MCF 10A (cell line): Measurements from ENCODE around the gene HILPDA. TPM values are rescaled to one million over a fixed set of nuclear protein-coding genes. Genes with fewer than 3 reads are reported as not detected.
A peak's percentile ranks its signal among the peaks of the same experiment; 100 is the strongest.

Source experiments
- BruUV-seq: library from RNA; stranded (reverse); fragments of 400-500 nt; replicated peaks from 2 replicates; lab custom pipeline; 2021; lab: Mats Ljungman, UMichigan
- CTCF ChIA-PET: fragments of 300-600 bp; sonication (Branson Sonifier 250); formaldehyde crosslinking; extraction: SDS; loops from one replicate; lab custom pipeline; 2021; ENCODE audit warnings: antibody characterized with exemption, inconsistent platforms; lab: Yijun Ruan, JAX
- POLR2A ChIA-PET: fragments of 300-600, 350-650 bp; sonication (Branson Sonifier 250); formaldehyde crosslinking; extraction: SDS; loops from one replicate; lab custom pipeline; 2020; ENCODE audit warnings: antibody characterized with exemption, inconsistent platforms; lab: Yijun Ruan, JAX
- DNase-seq: peaks from one replicate; pipeline ENCODE4 v3.0.0-alpha.2; 2018; ENCODE audit not compliant: unreplicated experiment
- H3K27ac Mint-ChIP-seq: one replicate; pipeline ENCODE4 v1.8.0; 2022; ENCODE audit warnings: mild to moderate bottlenecking, low read depth, mixed read lengths; ENCODE audit not compliant: unreplicated experiment
- H3K27me3 Mint-ChIP-seq: one replicate; pipeline ENCODE4 v1.8.0; 2022; ENCODE audit warnings: mixed read lengths; ENCODE audit not compliant: insufficient read depth, unreplicated experiment
- H3K36me3 Mint-ChIP-seq: one replicate; pipeline ENCODE4 v1.8.0; 2022; ENCODE audit warnings: mild to moderate bottlenecking, moderate library complexity, mixed read lengths; ENCODE audit not compliant: insufficient read depth, unreplicated experiment
- H3K4me1 Mint-ChIP-seq: one replicate; pipeline ENCODE4 v1.8.0; 2022; ENCODE audit warnings: mixed read lengths; ENCODE audit not compliant: insufficient read depth, unreplicated experiment
- H3K4me3 Mint-ChIP-seq: one replicate; pipeline ENCODE4 v1.8.0; 2022; ENCODE audit warnings: mild to moderate bottlenecking, moderate library complexity, mixed read lengths; ENCODE audit not compliant: unreplicated experiment
- H3K9me3 Mint-ChIP-seq: one replicate; pipeline ENCODE4 v1.8.0; 2022; ENCODE audit warnings: mixed read lengths; ENCODE audit not compliant: unreplicated experiment
- intact Hi-C: fragments of 100-400 bp; cut with micrococcal nuclease; formaldehyde crosslinking; loops from 2 replicates; pipeline ENCODE4 v1.14.1; 2022
- total RNA-seq: library from RNA; stranded (reverse); gene quantifications from 2 replicates; pipeline ENCODE4 v1.2.3, GENCODE V29; 2022
- TF ChIP-seq, protein P1 (sequence below): fragments of 200-600 bp; IDR thresholded peaks from one replicate; pipeline ENCODE4 v1.8.0; 2022; ENCODE audit warnings: antibody characterized with exemption, mild to moderate bottlenecking; ENCODE audit not compliant: unreplicated experiment

HILPDA gene
- total RNA-seq, 1 experiment from 2014 or later: 8.3 TPM

DNA sequence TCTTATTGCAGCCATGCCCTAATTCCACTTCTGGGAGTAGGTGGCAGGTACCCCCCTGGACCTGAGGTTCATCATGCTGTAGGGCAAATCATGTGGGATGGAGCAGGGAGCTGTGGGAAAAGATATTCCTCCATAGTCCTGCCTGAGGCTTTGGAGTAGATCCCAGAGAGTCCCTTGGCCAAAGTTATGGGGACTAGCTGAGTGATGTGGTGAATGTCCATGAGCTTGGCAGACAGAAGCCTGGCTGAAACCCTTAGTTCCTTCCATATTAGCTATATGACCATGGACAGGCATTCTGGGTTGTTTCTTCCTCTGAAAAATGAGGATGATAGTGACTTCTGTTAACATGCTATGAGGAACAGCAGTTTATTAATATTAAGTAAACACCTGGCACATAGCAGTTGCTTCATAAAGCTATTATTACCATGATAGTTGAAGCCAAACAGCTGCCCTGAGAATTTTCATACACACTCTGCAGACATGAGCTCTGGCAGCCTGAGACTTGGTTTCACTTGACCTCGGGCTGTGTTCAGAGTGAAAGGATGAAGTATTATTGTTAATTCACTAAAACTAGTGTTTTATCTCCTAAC lies 30.9 kb upstream of the HILPDA start:
- H3K27me3 Mint-ChIP-seq: no peaks in the 10 kb centered on the region
- intact Hi-C loops: loop anchor here (1.0 to 5.0 kb wide), 3 partner anchors 26 to 458 kb away; no protein-coding TSS in a partner anchor
- no TSS peak for BruUV-seq

DNA sequence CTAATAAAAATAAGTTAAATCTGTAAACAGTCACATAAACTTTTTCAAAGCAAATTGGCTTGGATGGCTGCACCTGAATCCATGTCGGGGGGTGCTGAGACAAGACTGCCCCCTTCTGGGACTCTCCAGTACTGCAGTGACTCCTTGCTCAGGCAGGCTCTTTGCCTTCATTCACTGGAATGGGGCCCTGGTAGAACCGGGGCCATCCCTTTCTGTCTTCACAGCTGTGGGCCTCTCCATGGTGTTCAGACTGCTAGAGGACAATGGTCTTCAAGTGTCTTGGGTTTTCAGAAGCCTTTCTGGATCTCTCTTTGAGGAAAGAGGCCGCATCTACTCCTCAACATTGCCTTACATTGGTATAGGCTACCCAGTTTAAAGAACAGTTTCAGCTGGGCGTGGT lies 29.8 kb upstream of the HILPDA start:
- no peaks in the 10 kb centered on the region for H3K27me3 Mint-ChIP-seq
- intact Hi-C loops: loop anchor here (1.0 to 5.0 kb wide), 3 partner anchors 28 to 456 kb away; no protein-coding TSS in a partner anchor
- H3K4me3 Mint-ChIP-seq: no peak overlapping the region
- TF ChIP-seq, protein P1, sequence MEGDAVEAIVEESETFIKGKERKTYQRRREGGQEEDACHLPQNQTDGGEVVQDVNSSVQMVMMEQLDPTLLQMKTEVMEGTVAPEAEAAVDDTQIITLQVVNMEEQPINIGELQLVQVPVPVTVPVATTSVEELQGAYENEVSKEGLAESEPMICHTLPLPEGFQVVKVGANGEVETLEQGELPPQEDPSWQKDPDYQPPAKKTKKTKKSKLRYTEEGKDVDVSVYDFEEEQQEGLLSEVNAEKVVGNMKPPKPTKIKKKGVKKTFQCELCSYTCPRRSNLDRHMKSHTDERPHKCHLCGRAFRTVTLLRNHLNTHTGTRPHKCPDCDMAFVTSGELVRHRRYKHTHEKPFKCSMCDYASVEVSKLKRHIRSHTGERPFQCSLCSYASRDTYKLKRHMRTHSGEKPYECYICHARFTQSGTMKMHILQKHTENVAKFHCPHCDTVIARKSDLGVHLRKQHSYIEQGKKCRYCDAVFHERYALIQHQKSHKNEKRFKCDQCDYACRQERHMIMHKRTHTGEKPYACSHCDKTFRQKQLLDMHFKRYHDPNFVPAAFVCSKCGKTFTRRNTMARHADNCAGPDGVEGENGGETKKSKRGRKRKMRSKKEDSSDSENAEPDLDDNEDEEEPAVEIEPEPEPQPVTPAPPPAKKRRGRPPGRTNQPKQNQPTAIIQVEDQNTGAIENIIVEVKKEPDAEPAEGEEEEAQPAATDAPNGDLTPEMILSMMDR: peak; percentile 95
- peak; percentile 75 for DNase-seq
- POLR2A ChIA-PET: interaction anchor here (0.6 to 1.2 kb wide), 2 partner anchors 15 to 102 kb away, joined by 3 read pairs; no protein-coding TSS in a partner anchor
- no peak overlapping the region for H3K27ac Mint-ChIP-seq
- H3K4me1 Mint-ChIP-seq: peaks cover 11% of the 10 kb centered on the region
- no peaks in the 10 kb centered on the region for H3K9me3 Mint-ChIP-seq
- no peaks in the 10 kb centered on the region for H3K36me3 Mint-ChIP-seq
- CTCF ChIA-PET: interaction anchor here (0.6 to 14.8 kb wide), 29 partner anchors 11 to 1811 kb away, joined by 3 to 269 read pairs (median 7); partner anchors contain the start of genes HILPDA, IMPDH1 and RBM28
- BruUV-seq: no TSS peak

More for the DNA sequence above, 30.9 kb upstream of the HILPDA start:
- H3K4me1 Mint-ChIP-seq: peaks cover 11% of the 10 kb centered on the region
- H3K36me3 Mint-ChIP-seq: no peaks in the 10 kb centered on the region
- no peaks in the 10 kb centered on the region for H3K9me3 Mint-ChIP-seq
- no peak overlapping the region for H3K4me3 Mint-ChIP-seq
- no peak overlapping the region for H3K27ac Mint-ChIP-seq
- DNase-seq: no peak
- TF ChIP-seq, protein P1: no peak
- ChIA-PET CTCF (interaction anchor here (0.6 to 14.8 kb wide), 22 partner anchors 10 to 667 kb away, joined by 3 to 269 read pairs (median 10); partner anchors contain the start of genes HILPDA, IMPDH1 and RBM28), POLR2A (interaction anchor here (1.2 kb wide), 1 partner anchor 14 kb away, joined by 3 read pairs; no protein-coding TSS in a partner anchor)

DNA sequence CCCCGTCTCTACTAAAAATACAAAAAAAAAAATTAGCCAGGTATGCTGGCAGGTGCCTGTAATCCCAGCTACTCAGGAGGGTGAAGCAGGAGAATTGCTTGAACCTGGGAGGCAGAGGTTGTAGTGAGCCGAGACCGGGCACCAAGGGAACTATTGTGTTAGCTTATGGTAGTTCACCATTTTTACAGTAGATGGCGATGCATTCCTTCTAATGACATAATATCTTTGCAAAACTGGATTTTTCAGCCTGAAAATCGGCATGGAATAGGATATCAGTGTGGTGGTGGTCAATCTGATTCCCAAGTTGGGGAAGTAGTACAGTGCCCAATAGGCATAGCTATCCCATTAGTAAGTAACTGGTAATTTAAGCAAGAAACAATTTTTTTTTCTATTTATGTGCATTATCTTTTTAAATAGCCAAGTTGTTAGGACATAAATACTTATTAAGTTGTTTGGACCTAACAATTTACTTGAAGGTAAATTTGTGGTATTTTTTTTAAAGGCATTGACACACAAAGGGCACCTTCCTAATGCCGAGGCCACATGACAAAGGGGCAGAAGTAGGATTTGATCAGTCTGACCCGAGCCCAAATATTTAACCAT lies 28.3 kb upstream of the HILPDA start:
- BruUV-seq: no TSS peak
- ChIA-PET CTCF (interaction anchor here (0.6 to 14.8 kb wide), 27 partner anchors 12 to 461 kb away, joined by 3 to 269 read pairs (median 7); partner anchors contain the start of genes HILPDA, IMPDH1 and RBM28), POLR2A (interaction anchor here (0.6 to 1.8 kb wide), 9 partner anchors 12 to 48 kb away, joined by 3 to 9 read pairs (median 4); partner anchors contain the start of genes HILPDA and IMPDH1)
- Mint-ChIP-seq H3K9me3 (no peaks in the 10 kb centered on the region), H3K4me3 (no peak overlapping the region), H3K27ac (no peak overlapping the region), H3K4me1 (peaks cover 11% of the 10 kb centered on the region), H3K27me3 (no peaks in the 10 kb centered on the region), H3K36me3 (no peaks in the 10 kb centered on the region)
- DNase-seq: peak; percentile 67
- TF ChIP-seq, protein P1: peak; percentile 72
- intact Hi-C loops: loop anchor here (1.0 to 5.0 kb wide), 2 partner anchors 32 to 455 kb away; no protein-coding TSS in a partner anchor

DNA sequence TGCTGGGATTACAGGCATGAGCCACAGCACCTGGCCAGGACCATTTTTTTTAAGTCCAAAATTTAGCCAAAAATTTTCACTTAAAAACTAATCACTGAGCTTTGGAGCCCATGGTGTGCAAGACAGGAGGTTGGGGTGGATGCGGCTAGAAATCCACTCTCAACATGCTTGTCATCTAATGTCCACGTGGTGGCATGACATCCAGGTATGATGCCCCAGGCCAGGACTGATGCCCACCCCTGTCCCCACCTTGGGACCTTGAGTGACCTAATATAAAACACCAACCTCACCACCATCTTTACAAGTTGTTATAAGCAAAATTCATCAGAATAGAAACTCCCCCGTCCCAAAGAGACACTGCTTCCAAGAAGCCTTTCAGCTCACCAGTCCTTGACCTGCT lies 25.5 kb upstream of the HILPDA start:
- H3K27ac Mint-ChIP-seq: no peak overlapping the region
- no peak overlapping the region for H3K4me3 Mint-ChIP-seq
- no peaks in the 10 kb centered on the region for H3K36me3 Mint-ChIP-seq
- ChIA-PET POLR2A (no interaction called here), CTCF (interaction anchor here (0.8 to 14.8 kb wide), 6 partner anchors 9 to 83 kb away, joined by 3 to 269 read pairs (median 68); no protein-coding TSS in a partner anchor)
- BruUV-seq: no TSS peak
- no peak for DNase-seq
- H3K4me1 Mint-ChIP-seq: peaks cover 11% of the 10 kb centered on the region
- intact Hi-C loops: no loop called here
- no peaks in the 10 kb centered on the region for H3K9me3 Mint-ChIP-seq
- no peaks in the 10 kb centered on the region for H3K27me3 Mint-ChIP-seq
- TF ChIP-seq, protein P1: no peak
